Mucosa of rectum (tissue), 2 donors: ENCODE data around the gene PLEKHG5.

Experiments
- H3K27ac ChIP-seq, 2 donors: one replicate each; pipeline ENCODE4 v1.7.0; 2013; ENCODE audit warnings: inconsistent platforms in 2 of 2, low read depth in 2 of 2, low read length in 2 of 2
- H3K27me3 ChIP-seq, 2 donors: one replicate each; pipeline ENCODE4 v1.7.0; 2013; ENCODE audit warnings: low read length in 2 of 2; ENCODE audit not compliant: control insufficient read depth in 2 of 2, insufficient read depth in 2 of 2
- H3K36me3 ChIP-seq, 2 donors: one replicate each; pipeline ENCODE4 v1.7.0; 2013; ENCODE audit warnings: low read length in 2 of 2; ENCODE audit not compliant: control insufficient read depth in 2 of 2, insufficient read depth in 2 of 2
- H3K4me1 ChIP-seq, 2 donors: one replicate each; pipeline ENCODE4 v1.7.0; 2013; ENCODE audit warnings: low read length in 2 of 2, mild to moderate bottlenecking in 1 of 2; ENCODE audit not compliant: control insufficient read depth in 2 of 2, insufficient read depth in 2 of 2
- H3K4me3 ChIP-seq, 2 donors: one replicate each; pipeline ENCODE4 v1.7.0; 2013; ENCODE audit warnings: low read length in 2 of 2
- H3K9ac ChIP-seq, 2 donors: one replicate each; pipeline ENCODE4 v1.7.0; 2013; ENCODE audit warnings: low read length in 2 of 2, low read depth in 1 of 2, mild to moderate bottlenecking in 1 of 2
- H3K9me3 ChIP-seq, 2 donors: one replicate each; pipeline ENCODE4 v1.7.0; 2013; ENCODE audit warnings: low read length in 2 of 2; ENCODE audit not compliant: control insufficient read depth in 2 of 2
- donor health status: healthy.
- donor health status: Normal muscosa, but diverticular disease.

PLEKHG5 gene

GRCh38 chr1:6418668-6419396, 72.6 kb downstream of the PLEKHG5 start:
- Histone ChIP-seq H3K27ac (peak overlapping the region; percentile 61 to 63), H3K9me3 (no peaks in the 10 kb centered on the region), H3K4me1 (peaks cover 39 to 45% of the 10 kb centered on the region in 2 donors), H3K4me3 (peak overlapping the region; percentile 54 to 58), H3K36me3 (no peaks in the 10 kb centered on the region), H3K27me3 (peaks cover 18 to 32% of the 10 kb centered on the region in 2 donors), H3K9ac (peak overlapping the region in 1 of 2 donors; percentile 66)

GRCh38 chr1:6417961-6418667, 73.4 kb downstream of the PLEKHG5 start:
- H3K9me3 ChIP-seq: no peaks in the 10 kb centered on the region
- peak overlapping the region in 1 of 2 donors; percentile 32 for H3K27ac ChIP-seq
- H3K4me3 ChIP-seq: peak overlapping the region; percentile 30 to 31
- H3K36me3 ChIP-seq: no peaks in the 10 kb centered on the region
- H3K27me3 ChIP-seq: peaks cover 12 to 29% of the 10 kb centered on the region in 2 donors
- H3K9ac ChIP-seq: peak overlapping the region in 1 of 2 donors; percentile 66
- H3K4me1 ChIP-seq: peaks cover 34 to 46% of the 10 kb centered on the region in 2 donors
